SH-SY5Y (cell line): ENCODE measurements around the gene GREB1L.

ENCODE experiments used
- GATA2 ChIP-seq: IDR thresholded peaks from 2 replicates; pipeline ENCODE4 v1.6.1; 2011; ENCODE audit warnings: mild to moderate bottlenecking, low read depth, low read length
- GATA3 ChIP-seq: IDR thresholded peaks from 2 replicates; pipeline ENCODE4 v1.6.1; 2011; ENCODE audit warnings: low read depth, mild to moderate bottlenecking, low read length, moderate library complexity

DNA sequence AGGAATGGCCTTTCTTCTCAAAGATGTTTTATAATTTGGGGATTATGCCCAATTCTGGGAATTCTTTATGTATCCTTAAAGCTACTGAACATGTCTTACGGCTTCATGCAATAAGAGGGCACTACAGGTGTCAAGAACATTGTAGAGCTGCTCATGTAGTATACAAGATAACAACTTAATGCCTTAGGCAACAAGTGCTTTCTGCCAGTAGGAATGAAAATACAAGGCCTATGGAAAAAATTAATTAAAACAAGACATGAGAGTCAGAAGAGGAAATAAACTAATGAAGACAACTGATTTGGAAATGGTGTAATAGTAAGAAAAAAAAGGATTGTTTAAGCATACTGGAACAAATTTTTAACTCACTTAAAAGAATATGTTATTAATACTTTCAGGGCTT, 27.3 kb downstream of the GREB1L start:
- no peak for TF ChIP-seq GATA2
- TF ChIP-seq GATA3: no peak
